Ovary (tissue), 3 donors: ENCODE data around the gene FAM171A1.

ENCODE experiments used
- POLR2A ChIP-seq: fragments of 450-650 bp; IDR thresholded peaks from one replicate; pipeline ENCODE4 v1.6.1; 2017; ENCODE audit warnings: antibody characterized with exemption, mild to moderate bottlenecking, moderate library complexity
- TF ChIP-seq, protein P1 (sequence below), 3 donors: fragments of 450-650 bp in 2 of 3; fragments of 200-600 bp in 1 of 3; IDR thresholded peaks; one replicate each; pipeline versions ENCODE4 v1.5.1 to v1.8.0; 2016 to 2022; ENCODE audit warnings: antibody characterized with exemption in 3 of 3, mild to moderate bottlenecking in 1 of 3
- donor health status: DM: no; HTN: no; CAD: no.

DNA sequence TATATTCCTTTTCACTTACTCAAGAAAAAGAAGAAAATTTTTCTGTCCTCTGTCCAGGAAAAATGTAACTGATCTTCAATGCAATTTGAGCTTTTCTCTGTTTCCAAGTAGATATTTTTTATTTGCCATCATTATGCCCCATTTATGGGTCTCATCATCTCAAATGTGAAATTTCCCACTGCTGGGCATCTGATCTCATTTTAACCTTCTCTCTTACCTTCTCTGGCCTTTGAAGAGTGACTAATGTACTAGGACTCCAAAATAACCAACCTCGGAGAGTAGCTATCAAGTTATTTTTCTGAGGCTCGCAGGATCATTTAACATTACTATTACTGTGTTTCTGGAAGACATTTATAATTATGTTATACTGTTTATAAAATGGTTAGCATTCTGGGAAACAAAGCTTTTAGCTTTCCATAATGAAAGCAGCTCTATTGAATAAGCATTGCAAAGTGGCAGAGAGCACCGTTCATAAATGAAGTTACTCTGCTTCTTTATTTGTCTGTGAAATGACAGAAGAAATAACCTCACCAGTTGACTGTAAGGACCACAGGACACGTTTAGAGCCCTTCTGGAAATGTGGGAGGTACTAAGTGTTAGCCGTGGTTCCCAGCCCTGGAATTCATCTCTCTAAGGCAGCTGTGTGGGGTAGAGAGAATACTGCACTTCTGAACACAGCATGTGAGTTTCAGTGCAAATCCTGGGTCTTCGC lies 169.3 kb downstream of the FAM171A1 start:
- TF ChIP-seq, protein P1, sequence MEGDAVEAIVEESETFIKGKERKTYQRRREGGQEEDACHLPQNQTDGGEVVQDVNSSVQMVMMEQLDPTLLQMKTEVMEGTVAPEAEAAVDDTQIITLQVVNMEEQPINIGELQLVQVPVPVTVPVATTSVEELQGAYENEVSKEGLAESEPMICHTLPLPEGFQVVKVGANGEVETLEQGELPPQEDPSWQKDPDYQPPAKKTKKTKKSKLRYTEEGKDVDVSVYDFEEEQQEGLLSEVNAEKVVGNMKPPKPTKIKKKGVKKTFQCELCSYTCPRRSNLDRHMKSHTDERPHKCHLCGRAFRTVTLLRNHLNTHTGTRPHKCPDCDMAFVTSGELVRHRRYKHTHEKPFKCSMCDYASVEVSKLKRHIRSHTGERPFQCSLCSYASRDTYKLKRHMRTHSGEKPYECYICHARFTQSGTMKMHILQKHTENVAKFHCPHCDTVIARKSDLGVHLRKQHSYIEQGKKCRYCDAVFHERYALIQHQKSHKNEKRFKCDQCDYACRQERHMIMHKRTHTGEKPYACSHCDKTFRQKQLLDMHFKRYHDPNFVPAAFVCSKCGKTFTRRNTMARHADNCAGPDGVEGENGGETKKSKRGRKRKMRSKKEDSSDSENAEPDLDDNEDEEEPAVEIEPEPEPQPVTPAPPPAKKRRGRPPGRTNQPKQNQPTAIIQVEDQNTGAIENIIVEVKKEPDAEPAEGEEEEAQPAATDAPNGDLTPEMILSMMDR (IDR thresholded peaks at IDR 0.05): no peak
- no peak for TF ChIP-seq POLR2A
